IgD-negative memory B cell (primary cell): ENCODE data around the gene ADAMTS15. TPM values are rescaled to one million over a fixed set of nuclear protein-coding genes. Genes with fewer than 3 reads are reported as not detected.
A peak's percentile ranks its signal among the peaks of the same experiment; 100 is the strongest.
"Not testable (repeated sequence)": the region's sequence is repeated elsewhere in the genome, so short reads cannot be mapped to it uniquely, and the experiment has no call there.

ENCODE experiments used
- H3K27ac Mint-ChIP-seq, 3 donors: one replicate each; pipeline ENCODE4 v1.8.0; 2020 to 2022; ENCODE audit warnings: mild to moderate bottlenecking in 3 of 3, mixed read lengths in 3 of 3, moderate library complexity in 1 of 3
- H3K27me3 Mint-ChIP-seq: one replicate; pipeline ENCODE4 v1.8.0; 2021; ENCODE audit warnings: mixed read lengths
- H3K36me3 Mint-ChIP-seq: one replicate; pipeline ENCODE4 v1.8.0; 2020; ENCODE audit warnings: mild to moderate bottlenecking, mixed read lengths
- H3K4me1 Mint-ChIP-seq, 3 donors: one replicate each; pipeline ENCODE4 v1.8.0; 2020 to 2022; ENCODE audit warnings: mixed read lengths in 3 of 3, mild to moderate bottlenecking in 1 of 3
- H3K4me3 Mint-ChIP-seq, 4 donors: one replicate each; pipeline ENCODE4 v1.8.0; 2020 to 2022; ENCODE audit warnings: mild to moderate bottlenecking in 4 of 4, mixed read lengths in 4 of 4, moderate library complexity in 3 of 4
- H3K9me3 Mint-ChIP-seq, 3 donors: one replicate each; pipeline ENCODE4 v1.8.0; 2020 to 2021; ENCODE audit warnings: mixed read lengths in 3 of 3, mild to moderate bottlenecking in 1 of 3
- polyA plus RNA-seq: library from polyadenylated mRNA; unstranded; fragments of 300-500 nt; fragmentation: Illumina TruSeq; gene quantifications from one replicate; pipeline ENCODE4 v1.2.3, GENCODE V29; 2021

Gene ADAMTS15
- polyA plus RNA-seq, 1 donor from 2014 or later: not detected

DNA sequence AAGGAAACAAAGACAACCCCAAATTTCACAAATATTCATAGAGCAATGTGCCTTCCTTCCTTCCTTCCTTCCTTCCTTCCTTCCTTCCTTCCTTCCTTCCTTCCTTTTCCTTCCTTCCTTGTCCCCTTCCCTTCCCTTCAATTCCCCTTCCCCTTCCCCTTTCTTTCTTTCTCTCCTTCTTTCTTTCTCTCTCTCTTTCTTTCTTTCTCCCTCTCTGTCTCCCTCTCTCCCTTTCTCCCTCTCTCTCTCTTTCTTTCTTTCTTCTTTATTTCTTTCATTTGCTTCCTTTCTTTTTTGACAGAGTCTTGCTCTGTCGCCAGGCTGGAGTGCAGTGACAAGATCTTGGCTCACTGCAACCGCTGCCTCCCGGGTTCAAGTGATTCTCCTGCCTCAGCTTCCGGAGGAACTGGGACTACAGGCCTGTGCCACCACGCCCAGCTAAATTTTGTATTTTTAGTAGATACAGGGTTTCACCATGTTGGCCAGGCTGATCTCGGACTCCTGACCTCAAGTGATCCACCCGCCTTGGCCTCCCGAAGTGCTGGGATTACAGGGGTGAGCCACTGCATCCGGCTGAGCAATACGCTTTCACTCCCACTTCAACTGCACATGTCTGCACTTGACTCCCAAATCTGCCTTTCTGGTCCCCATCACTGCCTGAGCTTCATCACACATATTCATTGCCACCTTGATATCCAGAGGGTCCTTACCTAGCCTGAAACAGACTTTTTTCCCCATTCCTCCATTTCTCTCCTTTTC lies 9.9 kb upstream of the ADAMTS15 start:
- peaks cover 15% of the 10 kb centered on the region for H3K27me3 Mint-ChIP-seq
- not testable (repeated sequence) for H3K9me3 Mint-ChIP-seq, H3K4me1 Mint-ChIP-seq, H3K36me3 Mint-ChIP-seq, H3K4me3 Mint-ChIP-seq
- peak overlapping the region in 1 of 3 donors; percentile 47 for H3K27ac Mint-ChIP-seq

DNA sequence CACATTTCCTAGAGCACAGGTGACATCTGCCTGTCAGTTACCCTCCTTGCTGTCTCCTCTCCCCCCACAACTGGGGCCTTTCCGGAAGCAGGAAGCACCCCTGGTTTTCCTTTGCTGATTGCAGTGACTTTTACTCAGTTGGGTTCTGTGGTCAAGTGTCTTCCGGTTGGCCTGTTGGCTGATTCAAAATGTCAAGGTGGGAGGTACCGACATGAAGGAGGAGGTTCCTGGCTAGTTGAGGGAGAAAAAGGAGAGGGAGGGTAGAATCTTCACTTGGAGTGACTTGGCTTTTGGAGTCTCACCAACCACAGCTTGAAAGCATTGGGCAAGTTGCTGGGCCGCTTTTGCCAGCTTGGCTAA lies 9.3 kb upstream of the ADAMTS15 start:
- H3K4me3 Mint-ChIP-seq: peak overlapping the region in 2 of 4 donors; percentile 7 to 9
- no peak overlapping the region for H3K27ac Mint-ChIP-seq
- H3K27me3 Mint-ChIP-seq: peaks cover 15% of the 10 kb centered on the region
- H3K36me3 Mint-ChIP-seq: peaks cover 5% of the 10 kb centered on the region
- H3K4me1 Mint-ChIP-seq: peaks cover 0 to 8% (median 6%) of the 10 kb centered on the region in 3 donors
- H3K9me3 Mint-ChIP-seq: peaks cover 0 to 2% (median 0%) of the 10 kb centered on the region in 3 donors

DNA sequence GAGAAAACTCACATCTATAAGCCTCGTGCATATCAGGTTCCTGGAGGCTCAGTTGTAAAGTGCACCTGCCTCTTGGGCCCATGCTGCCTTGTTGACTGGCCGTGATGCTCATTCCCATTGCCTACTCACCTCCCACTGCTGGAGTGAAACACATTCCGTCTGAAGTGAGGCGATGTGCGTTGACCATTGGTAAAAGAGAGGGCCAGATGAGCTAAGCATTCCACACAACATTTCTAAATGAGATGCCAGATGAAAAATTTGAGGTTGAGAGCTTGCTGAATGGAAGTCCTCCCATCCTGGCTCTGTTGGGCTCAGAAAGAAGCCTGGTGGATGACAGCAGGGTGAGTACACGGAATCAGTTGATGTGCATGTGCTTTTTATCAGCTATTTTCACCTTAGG lies 8.6 kb upstream of the ADAMTS15 start:
- Mint-ChIP-seq H3K27me3 (peaks cover 15% of the 10 kb centered on the region), H3K27ac (no peak overlapping the region), H3K4me1 (peaks cover 0 to 8% (median 6%) of the 10 kb centered on the region in 3 donors), H3K9me3 (peaks cover 0 to 2% (median 0%) of the 10 kb centered on the region in 3 donors), H3K4me3 (no peak overlapping the region), H3K36me3 (peaks cover 5% of the 10 kb centered on the region)

DNA sequence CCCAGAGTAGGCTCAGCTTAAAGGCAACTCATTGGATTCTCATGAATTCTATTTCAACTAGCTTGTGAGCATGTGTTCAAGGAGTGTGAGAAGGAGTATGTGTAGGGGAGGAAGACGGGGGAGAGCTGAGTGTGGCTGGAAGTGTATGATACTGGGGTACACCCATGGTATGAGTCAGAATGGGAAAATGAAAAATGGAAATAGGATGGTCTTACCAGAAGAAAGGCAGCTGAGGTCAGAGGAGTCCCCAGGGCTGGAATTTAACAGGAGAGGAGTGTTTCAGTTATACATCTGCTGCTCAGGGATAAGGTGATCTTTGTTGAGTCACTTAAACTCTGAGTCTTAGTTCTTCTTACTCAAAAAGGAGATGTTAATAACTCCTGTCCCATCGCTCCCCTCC lies 6.7 kb upstream of the ADAMTS15 start:
- Mint-ChIP-seq H3K4me1 (peaks cover 0 to 8% (median 6%) of the 10 kb centered on the region in 3 donors), H3K27ac (no peak overlapping the region), H3K36me3 (peaks cover 5% of the 10 kb centered on the region), H3K27me3 (peaks cover 19% of the 10 kb centered on the region), H3K4me3 (no peak overlapping the region), H3K9me3 (peaks cover 0 to 2% (median 0%) of the 10 kb centered on the region in 3 donors)

DNA sequence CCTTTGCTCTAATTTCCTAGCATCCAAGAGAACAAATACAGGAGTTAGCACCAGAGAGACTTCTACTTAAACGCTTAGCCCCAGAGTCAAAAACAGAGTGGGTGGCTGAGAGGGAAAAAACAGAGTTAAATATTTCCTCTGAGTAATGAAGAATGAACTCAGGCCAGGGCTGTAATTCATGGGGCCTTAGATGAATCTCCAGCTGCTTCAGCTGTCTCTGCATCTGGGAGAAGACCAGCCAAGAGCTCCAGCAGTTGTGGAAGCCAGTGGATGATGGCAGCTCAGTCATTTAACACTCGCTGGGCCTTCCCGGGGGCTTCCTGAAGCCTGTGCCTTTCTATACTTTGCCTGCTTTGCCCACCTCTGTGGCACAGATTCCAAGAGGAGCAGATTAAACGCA lies 5.7 kb upstream of the ADAMTS15 start:
- Mint-ChIP-seq H3K27me3 (peaks cover 15% of the 10 kb centered on the region), H3K27ac (no peak overlapping the region), H3K4me1 (peaks cover 0 to 8% (median 6%) of the 10 kb centered on the region in 3 donors)

DNA sequence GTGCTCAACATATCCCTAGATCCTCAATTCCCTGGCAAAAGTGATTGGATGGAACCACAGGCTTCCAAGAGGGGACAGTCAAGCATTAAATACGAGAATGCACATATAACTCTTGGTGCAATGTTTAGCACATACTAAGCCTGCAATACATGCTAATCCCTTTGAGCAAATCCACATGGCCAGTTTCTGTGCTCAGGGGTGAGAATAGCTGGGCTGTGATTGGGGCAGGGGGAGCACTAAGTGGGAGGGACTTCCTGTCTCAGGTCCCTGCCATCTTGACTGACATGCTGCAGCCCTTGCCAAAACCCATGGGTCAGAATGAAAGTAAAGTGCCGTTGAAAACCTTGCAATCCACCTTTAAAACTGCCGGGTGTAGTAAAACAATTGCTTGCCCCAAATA lies 2.7 kb upstream of the ADAMTS15 start:
- H3K27ac Mint-ChIP-seq: no peak overlapping the region
- H3K4me3 Mint-ChIP-seq: no peak overlapping the region
- H3K9me3 Mint-ChIP-seq: peaks cover 0 to 2% (median 0%) of the 10 kb centered on the region in 3 donors
- no peaks in the 10 kb centered on the region for H3K36me3 Mint-ChIP-seq
- H3K27me3 Mint-ChIP-seq: peaks cover 29% of the 10 kb centered on the region
- H3K4me1 Mint-ChIP-seq: peaks cover 0 to 5% (median 2%) of the 10 kb centered on the region in 3 donors

More for the DNA sequence above, 5.7 kb upstream of the ADAMTS15 start:
- Mint-ChIP-seq H3K9me3 (peaks cover 0 to 2% (median 0%) of the 10 kb centered on the region in 3 donors), H3K36me3 (peaks cover 5% of the 10 kb centered on the region), H3K4me3 (no peak overlapping the region)

DNA sequence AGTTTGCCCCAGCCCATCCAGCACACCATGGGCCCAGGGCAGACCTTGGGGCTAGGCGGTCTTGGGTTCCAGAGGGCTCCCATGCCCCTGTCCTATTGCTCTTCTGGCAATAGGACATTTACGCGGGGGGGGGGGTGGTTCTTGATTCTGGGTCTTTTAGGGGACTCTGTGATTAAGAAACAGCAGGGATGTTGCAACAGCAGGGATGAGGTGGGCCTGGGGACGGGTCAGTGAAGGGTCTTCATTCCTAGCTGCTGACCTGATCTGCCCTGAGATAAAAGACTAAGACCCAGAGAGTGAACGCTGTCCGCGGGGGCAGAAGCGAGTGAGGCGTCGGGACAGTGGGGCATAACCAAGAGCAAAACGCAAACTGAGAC lies 418 bp upstream of the ADAMTS15 start:
- Mint-ChIP-seq H3K4me1 (peaks cover 0 to 5% (median 2%) of the 10 kb centered on the region in 3 donors), H3K27me3 (peaks cover 32% of the 10 kb centered on the region), H3K27ac (no peak overlapping the region), H3K9me3 (no peaks in the 10 kb centered on the region), H3K36me3 (no peaks in the 10 kb centered on the region), H3K4me3 (peak overlapping the region in 3 of 4 donors; percentile 45 to 85 (median 49))

DNA sequence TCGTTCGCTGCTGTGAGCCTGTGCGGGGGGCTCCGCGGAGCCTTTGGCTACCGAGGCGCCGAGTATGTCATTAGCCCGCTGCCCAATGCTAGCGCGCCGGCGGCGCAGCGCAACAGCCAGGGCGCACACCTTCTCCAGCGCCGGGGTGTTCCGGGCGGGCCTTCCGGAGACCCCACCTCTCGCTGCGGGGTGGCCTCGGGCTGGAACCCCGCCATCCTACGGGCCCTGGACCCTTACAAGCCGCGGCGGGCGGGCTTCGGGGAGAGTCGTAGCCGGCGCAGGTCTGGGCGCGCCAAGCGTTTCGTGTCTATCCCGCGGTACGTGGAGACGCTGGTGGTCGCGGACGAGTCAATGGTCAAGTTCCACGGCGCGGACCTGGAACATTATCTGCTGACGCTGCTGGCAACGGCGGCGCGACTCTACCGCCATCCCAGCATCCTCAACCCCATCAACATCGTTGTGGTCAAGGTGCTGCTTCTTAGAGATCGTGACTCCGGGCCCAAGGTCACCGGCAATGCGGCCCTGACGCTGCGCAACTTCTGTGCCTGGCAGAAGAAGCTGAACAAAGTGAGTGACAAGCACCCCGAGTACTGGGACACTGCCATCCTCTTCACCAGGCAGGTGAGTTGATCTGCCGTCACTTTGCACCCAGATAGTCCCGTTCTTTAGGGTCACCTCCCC lies 1.0 kb downstream of the ADAMTS15 start:
- Mint-ChIP-seq H3K36me3 (peaks cover 2% of the 10 kb centered on the region), H3K4me1 (peaks cover 0 to 5% (median 2%) of the 10 kb centered on the region in 3 donors)

DNA sequence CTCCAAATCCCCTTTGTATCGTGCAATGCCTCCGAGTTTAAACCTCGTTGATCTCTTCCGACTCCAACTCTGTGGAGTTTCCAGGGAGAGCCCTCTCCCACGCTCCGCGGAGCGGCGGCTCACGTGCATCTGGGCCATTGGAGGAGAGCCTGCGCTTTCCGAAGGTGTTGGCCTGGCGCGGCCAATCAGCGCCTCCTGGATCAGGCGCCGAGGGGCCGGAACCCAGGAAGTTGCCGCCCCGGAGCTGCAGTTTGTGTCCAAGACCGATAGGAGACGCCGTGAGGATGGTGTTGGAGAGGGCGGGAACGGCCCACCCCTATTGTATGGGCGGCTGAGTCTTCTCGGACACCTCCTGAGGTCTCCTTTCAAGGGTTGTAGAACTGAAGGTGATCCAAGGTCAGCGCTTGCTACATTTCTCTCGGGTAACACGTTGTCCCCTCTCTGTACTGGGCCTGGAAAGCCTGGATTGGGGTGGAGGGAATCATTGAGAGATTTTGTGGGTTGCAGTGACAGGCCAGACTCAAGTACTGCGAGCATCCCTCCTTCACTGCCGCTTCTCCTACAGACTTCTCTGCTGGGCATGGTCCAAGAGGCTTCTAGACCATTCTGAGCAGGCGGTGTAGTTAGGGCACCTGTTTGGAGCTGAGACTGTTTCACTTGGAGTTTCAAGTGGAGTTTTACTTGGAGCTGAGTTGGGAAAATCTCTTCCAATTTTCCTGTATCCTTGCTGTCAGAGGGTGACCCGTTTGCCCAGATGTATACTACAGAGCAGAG lies 1.7 kb downstream of the ADAMTS15 start:
- Mint-ChIP-seq H3K9me3 (no peaks in the 10 kb centered on the region), H3K36me3 (peaks cover 2% of the 10 kb centered on the region), H3K27me3 (peaks cover 30% of the 10 kb centered on the region), H3K27ac (peak overlapping the region in 1 of 3 donors; percentile 13), H3K4me1 (peaks cover 0 to 5% (median 2%) of the 10 kb centered on the region in 3 donors), H3K4me3 (peak overlapping the region in 1 of 4 donors; percentile 73)

More for the DNA sequence above, 1.0 kb downstream of the ADAMTS15 start:
- peak overlapping the region in 1 of 3 donors; percentile 13 for H3K27ac Mint-ChIP-seq
- H3K9me3 Mint-ChIP-seq: no peaks in the 10 kb centered on the region
- peak overlapping the region in 1 of 4 donors; percentile 73 for H3K4me3 Mint-ChIP-seq
- peaks cover 30% of the 10 kb centered on the region for H3K27me3 Mint-ChIP-seq

DNA sequence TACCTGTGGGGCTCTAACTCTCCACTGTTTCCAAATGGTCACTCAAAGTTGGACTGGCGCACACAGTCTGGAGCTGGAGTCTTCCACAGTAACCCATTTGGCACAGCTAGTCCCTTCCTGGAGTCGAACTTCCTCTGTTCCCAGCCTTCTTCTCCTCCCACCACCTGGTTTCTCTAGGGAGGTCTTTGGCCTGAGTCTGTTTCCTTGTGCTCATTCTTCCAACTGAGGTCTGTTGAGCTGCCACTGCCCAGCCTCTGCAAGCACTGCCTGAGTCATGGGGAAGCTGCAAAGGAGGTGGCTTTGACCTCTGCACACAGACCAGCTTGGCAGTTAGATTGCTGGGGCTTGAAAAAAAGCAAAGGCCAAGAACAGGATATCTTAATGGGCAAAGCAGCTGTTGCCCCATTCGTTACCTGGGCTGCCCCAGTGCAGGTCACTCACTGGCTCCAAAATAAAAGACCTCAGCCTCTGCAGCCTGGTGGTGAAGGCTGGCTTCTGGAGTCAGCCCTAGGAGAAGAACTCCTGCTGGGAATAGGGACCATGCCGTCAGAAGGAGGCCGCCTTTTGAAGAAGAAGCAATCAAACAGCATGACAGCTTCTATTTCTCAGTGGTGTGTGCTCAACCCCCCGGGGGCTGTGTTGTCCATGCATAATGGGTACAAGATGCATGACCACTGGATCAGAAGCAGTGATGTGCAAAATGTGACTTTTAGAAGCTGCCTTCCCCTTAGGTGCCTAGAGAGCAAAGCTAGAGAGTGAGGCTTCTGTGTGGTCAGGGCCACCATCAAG lies 3.0 kb downstream of the ADAMTS15 start:
- H3K4me3 Mint-ChIP-seq: no peak overlapping the region
- H3K9me3 Mint-ChIP-seq: no peaks in the 10 kb centered on the region
- H3K36me3 Mint-ChIP-seq: peaks cover 2% of the 10 kb centered on the region
- H3K27me3 Mint-ChIP-seq: peaks cover 31% of the 10 kb centered on the region
- no peak overlapping the region for H3K27ac Mint-ChIP-seq
- peaks cover 0 to 5% (median 2%) of the 10 kb centered on the region in 3 donors for H3K4me1 Mint-ChIP-seq

DNA sequence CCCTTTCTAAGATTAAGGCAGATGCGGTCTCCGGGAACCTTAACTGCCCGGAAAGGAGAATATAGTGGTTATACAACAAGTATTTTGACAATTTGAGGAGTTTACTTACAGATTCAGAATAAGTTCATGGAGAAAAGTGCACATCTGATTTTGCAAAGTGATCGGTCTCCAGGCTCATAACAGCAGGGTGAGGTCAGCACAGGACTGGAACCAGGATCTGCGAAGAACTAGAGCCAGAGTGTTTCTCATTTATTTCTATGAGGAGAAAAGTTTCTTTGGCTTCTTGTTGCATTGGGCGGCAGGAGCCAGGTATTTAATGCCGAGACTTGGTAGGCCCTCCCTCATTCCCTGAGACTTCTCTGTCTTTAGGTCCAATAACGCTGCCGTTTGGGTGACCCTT lies 3.7 kb downstream of the ADAMTS15 start:
- Mint-ChIP-seq H3K4me3 (no peak overlapping the region), H3K36me3 (peaks cover 2% of the 10 kb centered on the region), H3K27me3 (peaks cover 31% of the 10 kb centered on the region), H3K9me3 (no peaks in the 10 kb centered on the region), H3K27ac (no peak overlapping the region), H3K4me1 (peaks cover 0 to 5% (median 2%) of the 10 kb centered on the region in 3 donors)

DNA sequence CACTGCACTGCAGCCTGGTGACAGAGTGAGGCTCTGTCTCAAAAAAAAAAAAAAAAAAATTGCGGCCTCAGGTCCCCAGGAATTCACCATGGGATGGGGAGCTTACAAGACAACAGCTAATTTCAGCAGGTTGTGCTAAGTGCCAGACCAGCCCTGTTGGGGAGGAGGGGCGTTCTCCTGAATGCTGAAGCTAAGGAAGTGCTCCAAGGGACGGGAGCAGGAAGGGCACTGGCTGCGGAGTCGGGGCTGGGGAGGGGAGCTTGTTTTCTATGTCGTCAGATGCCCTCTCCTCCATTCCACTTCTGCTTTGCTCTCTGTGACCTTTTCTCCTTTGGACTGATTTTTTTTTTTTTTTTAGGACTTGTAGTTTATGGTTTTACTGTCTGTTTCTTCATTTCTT lies 4.5 kb downstream of the ADAMTS15 start:
- Mint-ChIP-seq H3K27ac (no peak overlapping the region), H3K9me3 (no peaks in the 10 kb centered on the region), H3K4me3 (no peak overlapping the region), H3K27me3 (peaks cover 28% of the 10 kb centered on the region), H3K36me3 (peaks cover 2% of the 10 kb centered on the region), H3K4me1 (peaks cover 0 to 5% (median 2%) of the 10 kb centered on the region in 3 donors)

DNA sequence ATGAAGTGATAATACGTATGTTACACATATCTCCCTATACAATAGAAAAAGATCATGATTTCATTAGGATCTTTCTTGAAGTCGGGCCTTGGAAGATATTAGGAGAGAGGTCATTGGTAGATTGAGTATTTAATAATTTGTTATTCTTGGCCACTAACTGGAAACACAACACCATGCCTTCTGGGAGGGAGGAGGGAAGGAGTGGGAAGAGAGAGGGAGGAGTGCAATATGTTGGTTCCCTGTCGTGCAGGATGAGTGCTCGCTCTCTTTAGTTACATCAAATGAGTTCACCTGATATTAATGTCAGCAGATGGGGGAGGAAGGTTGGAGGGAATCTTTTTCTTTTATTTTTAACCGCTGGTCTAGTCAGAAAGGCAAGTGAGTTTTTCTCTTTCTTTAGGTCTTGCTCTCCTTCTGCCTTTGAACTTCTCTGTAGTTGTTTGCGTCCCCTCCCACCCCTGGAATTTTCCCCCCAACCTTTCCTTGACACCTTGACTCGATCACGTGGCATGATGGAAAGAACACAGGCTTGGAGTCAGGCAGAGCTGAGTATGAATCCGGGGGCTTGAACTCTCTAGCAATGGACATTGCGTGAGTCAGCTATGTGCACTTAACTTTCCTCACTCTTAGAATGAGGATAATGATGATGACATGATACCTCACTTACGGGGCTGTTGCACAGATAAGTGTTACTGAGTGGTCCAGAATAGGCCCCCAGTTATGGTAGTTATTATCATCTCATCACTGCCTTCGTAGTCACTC lies 6.2 kb downstream of the ADAMTS15 start:
- Mint-ChIP-seq H3K4me3 (no peak overlapping the region), H3K9me3 (no peaks in the 10 kb centered on the region), H3K27ac (no peak overlapping the region), H3K27me3 (peaks cover 16% of the 10 kb centered on the region), H3K36me3 (peaks cover 2% of the 10 kb centered on the region), H3K4me1 (peaks cover 0 to under 1% (median 0%) of the 10 kb centered on the region in 3 donors)
